ENCODE data around the gene TPM2.

Gene TPM2

GRCh38 chr9:35691757-35692301 lies 2.1 kb upstream of the TPM2 start:
- H3K4me3 ChIP-seq (ENCODE audit: low read depth, low read length), result no peak overlapping the region
- H3K27me3 ChIP-seq (replicated peaks), result no peaks in the 10 kb centered on the region
- TF ChIP-seq, protein P1, sequence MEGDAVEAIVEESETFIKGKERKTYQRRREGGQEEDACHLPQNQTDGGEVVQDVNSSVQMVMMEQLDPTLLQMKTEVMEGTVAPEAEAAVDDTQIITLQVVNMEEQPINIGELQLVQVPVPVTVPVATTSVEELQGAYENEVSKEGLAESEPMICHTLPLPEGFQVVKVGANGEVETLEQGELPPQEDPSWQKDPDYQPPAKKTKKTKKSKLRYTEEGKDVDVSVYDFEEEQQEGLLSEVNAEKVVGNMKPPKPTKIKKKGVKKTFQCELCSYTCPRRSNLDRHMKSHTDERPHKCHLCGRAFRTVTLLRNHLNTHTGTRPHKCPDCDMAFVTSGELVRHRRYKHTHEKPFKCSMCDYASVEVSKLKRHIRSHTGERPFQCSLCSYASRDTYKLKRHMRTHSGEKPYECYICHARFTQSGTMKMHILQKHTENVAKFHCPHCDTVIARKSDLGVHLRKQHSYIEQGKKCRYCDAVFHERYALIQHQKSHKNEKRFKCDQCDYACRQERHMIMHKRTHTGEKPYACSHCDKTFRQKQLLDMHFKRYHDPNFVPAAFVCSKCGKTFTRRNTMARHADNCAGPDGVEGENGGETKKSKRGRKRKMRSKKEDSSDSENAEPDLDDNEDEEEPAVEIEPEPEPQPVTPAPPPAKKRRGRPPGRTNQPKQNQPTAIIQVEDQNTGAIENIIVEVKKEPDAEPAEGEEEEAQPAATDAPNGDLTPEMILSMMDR (IDR thresholded peaks at IDR 0.05; ENCODE audit: low read depth, low read length, missing control alignments), result no peak
- in situ Hi-C loops (cut with HindIII; ENCODE audit: low pct_ligation_motif_present, low sequenced_read_pairs), result no loop called here
- peaks cover 36% of the 10 kb centered on the region for H3K36me3 ChIP-seq (replicated peaks)
- no peak for DNase-seq
- peak overlapping the region; percentile 79 for H3K27ac ChIP-seq

GRCh38 chr9:35691334-35691650 lies 1.6 kb upstream of the TPM2 start:
- Histone ChIP-seq H3K27ac (peak overlapping the region; percentile 79), H3K27me3 (replicated peaks) (no peaks in the 10 kb centered on the region), H3K4me3 (ENCODE audit: low read depth, low read length) (peak overlapping the region; percentile 90), H3K36me3 (replicated peaks) (peaks cover 33% of the 10 kb centered on the region)
- in situ Hi-C loops (cut with HindIII; ENCODE audit: low pct_ligation_motif_present, low sequenced_read_pairs), result no loop called here
- TF ChIP-seq, protein P1 (IDR thresholded peaks at IDR 0.05; ENCODE audit: low read depth, low read length, missing control alignments), result no peak
- DNase-seq, result no peak

- TF ChIP-seq, protein P1 (IDR thresholded peaks at IDR 0.05; ENCODE audit: low read depth, low read length, missing control alignments), result no peak
- in situ Hi-C loops (cut with HindIII; ENCODE audit: low pct_ligation_motif_present, low sequenced_read_pairs), result no loop called here
- H3K4me3 ChIP-seq (ENCODE audit: low read depth, low read length), result peak overlapping the region; percentile 90
- peak; percentile 79 for DNase-seq
- peak overlapping the region; percentile 79 for H3K27ac ChIP-seq
- H3K36me3 ChIP-seq (replicated peaks), result peaks cover 33% of the 10 kb centered on the region
- H3K27me3 ChIP-seq (replicated peaks), result no peaks in the 10 kb centered on the region
Measured at GRCh38 chr9:35690614-35691333, 1.0 kb upstream of the TPM2 start.

- H3K4me3 ChIP-seq (ENCODE audit: low read depth, low read length), result peak overlapping the region; percentile 90
- H3K27ac ChIP-seq, result peak overlapping the region; percentile 79
- DNase-seq, result no peak
- H3K36me3 ChIP-seq (replicated peaks), result peaks cover 33% of the 10 kb centered on the region
- TF ChIP-seq, protein P1 (IDR thresholded peaks at IDR 0.05; ENCODE audit: low read depth, low read length, missing control alignments), result no peak
- no peaks in the 10 kb centered on the region for H3K27me3 ChIP-seq (replicated peaks)
- in situ Hi-C loops (cut with HindIII; ENCODE audit: low pct_ligation_motif_present, low sequenced_read_pairs), result no loop called here
Measured at GRCh38 chr9:35690294-35690613, 529 bp upstream of the TPM2 start.

DNA sequence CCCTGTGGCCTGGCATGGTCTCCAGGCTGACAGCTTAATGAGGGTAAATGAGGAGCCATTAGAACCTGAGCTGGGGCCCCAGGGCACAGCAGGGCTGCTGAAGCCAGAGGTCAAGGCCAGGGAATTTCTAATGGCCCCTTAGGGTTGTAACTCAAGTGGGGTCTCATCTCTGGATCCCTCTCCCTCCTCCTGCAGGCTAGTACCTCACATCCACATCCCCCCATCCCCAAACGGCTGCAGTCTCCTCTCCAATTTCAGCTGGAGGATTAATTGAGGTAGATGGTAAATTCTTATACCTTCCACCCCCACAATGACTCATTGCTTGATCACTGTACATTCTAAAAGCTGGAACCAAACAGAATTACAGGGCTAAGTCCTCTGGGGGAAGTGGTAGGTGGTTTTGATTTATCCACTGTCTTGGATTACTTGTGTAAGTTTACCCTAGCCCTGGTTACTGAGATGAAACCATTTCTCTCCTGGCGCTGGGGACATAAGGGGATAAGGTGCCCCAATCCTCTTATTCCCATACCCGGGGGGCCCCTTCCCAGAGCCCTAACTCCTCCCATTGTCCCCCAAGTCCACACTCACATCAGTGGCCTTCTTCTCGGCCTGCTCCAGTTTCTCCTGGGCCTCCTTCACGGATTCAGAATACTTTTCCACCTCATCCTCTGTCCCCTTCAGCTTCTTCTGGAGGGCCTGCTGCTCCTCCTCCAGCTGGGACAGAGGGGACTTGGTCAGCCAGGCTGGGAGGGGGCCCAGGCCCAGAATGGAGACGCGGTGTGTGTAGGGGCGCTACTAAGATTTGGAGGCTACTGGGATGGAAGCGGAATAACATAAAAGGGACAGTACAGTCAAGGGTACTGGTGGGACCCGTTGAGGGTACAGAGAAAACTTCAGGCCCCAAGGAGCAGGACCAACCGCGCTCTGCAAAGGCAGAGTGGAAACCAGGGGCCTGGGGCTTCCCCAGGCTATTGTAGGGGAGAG lies 875 bp downstream of the TPM2 start:
- H3K4me3 ChIP-seq (ENCODE audit: low read depth, low read length), result peak overlapping the region; percentile 90
- DNase-seq, result peak; percentile 53
- in situ Hi-C loops (cut with HindIII; ENCODE audit: low pct_ligation_motif_present, low sequenced_read_pairs), result no loop called here
- H3K36me3 ChIP-seq (replicated peaks), result peaks cover 47% of the 10 kb centered on the region
- peak overlapping the region; percentile 79 for H3K27ac ChIP-seq
- no peaks in the 10 kb centered on the region for H3K27me3 ChIP-seq (replicated peaks)
- TF ChIP-seq, protein P1 (IDR thresholded peaks at IDR 0.05; ENCODE audit: low read depth, low read length, missing control alignments), result no peak
